ENCODE measurements around the gene MGAT3.

MGAT3 gene

DNA sequence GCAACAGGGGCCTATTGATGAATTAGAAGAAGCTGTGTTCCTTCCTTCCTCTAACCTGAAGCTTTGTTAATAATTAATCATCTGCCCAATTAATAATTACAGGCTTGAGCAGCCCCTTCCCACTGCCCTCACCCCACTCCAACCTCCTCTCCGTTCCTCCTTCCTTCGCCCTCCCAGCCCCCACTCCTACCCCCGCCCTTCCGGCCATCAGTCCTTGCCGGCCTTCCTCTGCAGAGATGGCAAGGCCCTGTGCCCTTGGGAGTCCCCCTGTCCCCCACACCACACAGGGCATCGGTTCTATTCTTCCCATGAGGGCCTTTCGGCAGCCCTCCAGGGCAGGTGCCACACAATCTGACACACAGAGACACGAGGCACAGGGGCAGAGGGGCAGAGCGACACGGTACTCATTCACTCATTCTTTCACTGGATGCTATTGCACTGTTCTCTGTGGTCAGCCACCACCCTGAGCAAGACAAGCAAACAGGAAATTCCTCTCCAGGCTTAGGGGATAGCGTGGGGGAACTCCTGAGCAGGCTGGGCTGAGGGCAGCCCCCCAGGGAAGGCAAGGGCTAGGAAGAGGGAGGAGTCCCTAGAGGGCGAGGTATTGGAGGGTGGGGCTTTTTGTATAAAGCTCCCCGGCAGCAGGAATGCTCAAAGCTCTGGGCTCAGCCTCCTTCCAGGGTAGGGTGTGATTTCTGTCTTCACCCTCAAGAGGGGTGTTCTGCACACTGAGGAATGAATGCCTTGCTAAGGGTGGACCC lies 14.7 kb downstream of the MGAT3 start:
- DNase-seq (ENCODE audit: low read depth) = no peak

DNA sequence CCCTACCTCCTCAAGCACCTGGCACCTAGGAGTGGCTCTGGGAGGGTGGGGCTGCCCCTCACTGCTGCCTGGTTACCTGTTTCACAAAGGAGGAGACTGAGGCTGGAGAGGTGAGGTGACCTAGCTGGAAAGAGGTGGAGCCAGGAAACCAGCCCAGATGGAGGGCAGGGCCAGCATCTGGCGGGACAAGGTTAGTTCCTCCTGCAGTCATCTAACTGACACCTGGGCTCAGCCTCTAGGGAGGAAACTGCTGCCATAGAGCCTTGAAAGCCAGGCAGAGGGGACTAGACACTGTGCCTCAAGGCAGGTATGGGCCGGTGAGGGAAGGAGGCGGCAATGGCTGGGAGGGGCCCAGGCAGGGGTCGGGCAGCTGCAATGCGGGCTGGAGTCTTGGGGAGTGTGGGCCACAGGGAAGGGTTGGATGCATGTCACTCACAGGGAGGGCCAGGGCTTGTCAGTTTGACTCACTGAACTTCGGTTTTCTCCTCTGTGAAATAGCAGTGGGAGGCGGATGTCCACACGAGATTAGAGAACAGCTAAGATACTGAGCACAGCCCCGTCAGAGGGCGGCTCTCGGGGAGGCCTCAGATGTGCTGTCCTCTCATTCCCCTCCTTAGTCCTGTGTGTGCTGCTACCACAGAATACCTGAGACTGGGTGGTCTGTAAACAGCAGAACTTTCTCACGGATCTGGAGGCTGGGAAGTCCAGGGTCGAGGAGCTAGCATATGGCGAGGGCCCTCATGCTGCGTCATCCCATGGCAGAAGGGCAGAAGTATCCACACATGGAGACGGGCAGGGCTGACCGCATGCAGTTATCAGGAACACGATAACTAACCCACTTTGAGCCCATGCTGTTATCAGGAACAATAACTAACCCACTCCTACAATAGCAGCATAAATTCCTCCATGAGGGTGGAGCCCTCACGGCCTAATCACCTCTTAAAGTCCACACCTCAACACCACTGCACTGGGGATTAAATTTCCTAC lies 16.1 kb downstream of the MGAT3 start:
- DNase-seq (ENCODE audit: low read depth) = no peak

DNA sequence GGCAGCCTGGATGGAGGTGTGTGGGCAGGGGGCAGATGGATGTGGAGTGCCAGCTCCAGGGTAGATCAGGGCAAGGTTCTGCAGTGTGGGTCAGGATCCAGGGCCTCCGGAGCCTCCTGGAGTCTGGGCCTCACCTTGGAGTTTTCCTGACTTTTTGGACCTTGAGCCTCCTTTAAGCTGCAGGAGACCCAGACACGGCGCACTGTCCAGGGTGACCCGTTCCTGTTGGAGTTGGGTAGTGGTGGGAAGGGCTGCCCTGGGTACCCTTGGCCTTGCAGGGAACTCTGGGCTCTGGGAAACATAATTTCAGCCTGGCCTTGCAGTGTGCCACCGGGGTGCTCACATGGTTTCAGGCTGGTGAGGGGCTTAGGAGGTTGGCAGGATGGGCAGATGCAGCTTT lies 17.0 kb downstream of the MGAT3 start:
- DNase-seq (ENCODE audit: low read depth) = no peak

DNA sequence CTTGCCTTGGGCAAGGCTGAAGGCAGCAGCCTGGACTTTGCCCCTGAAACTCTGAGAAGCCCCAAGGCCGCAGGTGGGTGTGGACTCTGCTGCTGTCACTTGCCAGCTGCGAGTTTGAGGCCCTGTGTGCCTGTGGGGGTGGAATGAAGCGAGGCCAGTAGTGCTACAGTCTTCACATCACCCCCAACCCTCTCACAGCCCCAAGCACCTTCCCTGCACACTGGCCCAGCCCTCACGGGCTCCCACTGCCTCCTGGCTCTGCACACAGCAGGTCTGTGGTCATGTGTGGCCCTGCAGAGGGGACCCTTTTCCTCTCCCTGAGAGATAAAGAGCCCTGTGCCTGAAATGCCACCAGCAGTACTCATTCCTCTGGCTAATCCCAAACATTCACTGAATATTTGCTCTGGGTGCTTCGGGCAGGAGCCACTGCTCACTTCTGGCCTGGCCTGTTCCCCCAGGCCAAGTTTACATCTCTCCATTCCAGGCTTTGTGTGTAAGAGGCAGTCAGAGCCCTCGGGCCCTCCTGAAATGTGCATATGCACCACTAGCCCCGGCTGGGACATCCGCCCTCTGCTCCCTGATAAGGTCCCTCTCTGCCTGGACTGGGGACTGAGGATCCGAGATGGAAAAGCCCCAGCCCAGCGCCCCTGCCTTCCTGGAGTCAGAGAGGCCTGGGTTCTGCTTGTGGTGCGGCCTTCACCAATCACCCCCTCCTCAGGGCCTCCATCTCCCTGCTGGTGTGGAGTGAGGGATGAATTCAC lies 17.7 kb downstream of the MGAT3 start:
- no peak for DNase-seq (ENCODE audit: low read depth)

DNA sequence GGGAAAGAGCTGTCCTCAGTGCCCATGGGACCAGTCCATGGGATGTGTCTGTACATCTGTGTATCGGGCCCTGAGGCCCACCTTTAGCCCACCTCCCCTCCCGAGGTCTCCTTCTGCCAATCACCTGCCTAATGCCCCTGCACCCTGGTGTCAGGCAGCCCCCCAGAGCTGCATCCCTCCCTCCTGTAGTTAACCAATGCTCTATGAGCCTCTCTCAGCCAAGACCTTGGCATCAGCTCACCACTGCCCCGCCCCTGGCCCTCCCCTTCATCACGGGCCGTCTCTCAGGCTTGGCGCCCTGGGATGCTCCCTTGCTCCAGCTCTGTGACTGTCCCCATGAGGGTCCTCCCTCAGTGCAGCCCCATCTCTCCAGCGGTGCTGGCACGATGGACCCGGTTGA lies 18.5 kb downstream of the MGAT3 start:
- no peak for DNase-seq (ENCODE audit: low read depth)

DNA sequence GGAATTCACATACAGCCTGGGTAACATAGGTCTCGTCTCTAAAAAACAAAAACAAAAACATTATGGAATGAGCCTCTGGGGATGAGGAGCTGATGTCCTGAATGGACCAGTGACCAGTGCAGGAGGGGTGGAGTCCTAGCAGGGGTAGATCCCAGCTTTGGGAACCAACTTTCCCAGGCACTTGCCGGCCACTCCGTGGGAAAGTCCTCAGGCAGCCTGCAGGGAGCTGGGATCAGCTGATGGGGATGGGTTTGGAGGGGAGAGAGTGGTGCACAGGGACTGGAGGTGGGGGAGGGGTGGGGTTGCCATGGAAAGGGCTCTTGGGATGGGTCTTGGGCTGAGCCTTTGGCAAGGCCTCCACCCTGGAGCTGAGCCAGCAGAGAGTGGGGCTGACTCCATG lies 19.1 kb downstream of the MGAT3 start:
- no peak for DNase-seq (ENCODE audit: low read depth)

DNA sequence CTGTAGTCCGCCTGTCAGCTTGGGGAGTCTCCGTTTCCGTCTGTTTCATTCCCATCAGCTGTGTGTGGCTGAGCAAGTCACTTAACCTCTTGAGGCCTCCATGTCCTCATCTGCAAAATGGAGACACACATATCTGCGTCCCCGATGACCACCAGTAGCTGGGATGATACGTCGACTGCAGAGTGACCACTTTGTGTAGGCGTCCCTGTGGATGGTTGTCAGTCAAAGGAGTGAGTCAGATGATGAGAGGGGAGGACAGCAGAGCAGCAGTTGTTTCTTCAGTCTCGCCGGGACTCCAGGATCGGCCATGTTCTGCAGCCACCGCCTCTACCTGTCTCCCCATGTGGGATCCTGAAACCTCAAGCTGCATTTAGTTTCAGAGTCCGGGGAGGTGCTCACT lies 19.9 kb downstream of the MGAT3 start:
- DNase-seq (ENCODE audit: low read depth) = no peak

DNA sequence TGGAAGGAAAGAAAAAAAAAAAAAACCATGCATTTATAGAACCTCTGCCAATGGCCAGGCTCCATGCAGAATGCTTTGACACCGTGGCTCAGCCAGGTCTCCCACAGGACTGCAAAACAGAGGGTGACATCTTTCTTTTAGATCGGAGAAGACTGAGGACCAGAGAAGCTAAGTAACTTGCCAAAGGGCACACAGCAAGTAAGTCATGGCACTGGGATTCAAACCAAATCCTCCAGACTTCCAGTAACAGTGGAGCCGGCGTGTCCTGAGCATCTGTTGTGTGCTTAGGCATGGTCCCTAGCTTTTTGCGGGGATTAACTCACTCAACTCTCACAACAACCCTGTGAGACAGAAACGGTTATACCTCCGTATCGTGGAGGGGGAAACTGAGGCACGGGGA lies 20.7 kb downstream of the MGAT3 start:
- no peak for DNase-seq (ENCODE audit: low read depth)

DNA sequence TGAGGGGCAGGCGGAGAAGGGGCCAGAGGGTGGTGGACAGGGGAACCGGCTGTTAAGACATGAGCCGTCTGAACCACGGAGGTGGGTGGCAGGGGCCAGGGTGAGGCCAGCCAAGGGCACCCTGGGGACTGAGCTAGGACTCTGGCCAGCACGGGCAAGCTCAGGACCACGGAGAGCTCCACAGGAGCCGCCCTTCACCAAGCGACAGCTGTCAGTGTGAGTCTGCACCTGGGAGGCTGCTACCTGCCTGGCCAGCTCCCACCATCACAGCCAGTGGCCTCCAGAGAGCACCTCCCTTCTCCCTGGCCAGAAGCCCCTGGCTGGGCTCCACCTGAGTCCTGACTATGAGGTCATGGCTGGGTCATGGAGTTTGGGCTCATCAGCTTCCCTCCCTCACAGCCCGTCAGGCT lies 21.6 kb downstream of the MGAT3 start:
- no peak for DNase-seq (ENCODE audit: low read depth)

DNA sequence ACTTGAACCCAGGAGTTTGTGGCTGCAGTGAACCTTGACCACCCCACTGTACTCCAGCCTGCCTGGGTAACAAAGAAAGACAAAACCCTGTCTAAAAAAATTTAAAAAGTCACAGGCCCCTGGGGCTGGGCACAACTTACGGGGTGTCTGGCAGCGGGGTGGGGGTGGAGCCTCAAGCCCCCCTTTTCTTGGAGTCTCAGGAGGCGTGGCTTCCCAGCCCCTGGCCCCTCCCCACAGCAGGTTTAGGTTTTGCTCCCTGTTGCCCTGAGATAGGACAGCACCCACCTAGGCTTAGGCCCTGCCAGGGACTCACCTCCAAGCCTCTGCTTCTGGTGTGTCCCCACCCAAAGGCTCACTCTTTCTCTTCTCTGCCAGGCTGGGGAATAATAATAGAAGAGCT lies 22.4 kb downstream of the MGAT3 start:
- no peak for DNase-seq (ENCODE audit: low read depth)

DNA sequence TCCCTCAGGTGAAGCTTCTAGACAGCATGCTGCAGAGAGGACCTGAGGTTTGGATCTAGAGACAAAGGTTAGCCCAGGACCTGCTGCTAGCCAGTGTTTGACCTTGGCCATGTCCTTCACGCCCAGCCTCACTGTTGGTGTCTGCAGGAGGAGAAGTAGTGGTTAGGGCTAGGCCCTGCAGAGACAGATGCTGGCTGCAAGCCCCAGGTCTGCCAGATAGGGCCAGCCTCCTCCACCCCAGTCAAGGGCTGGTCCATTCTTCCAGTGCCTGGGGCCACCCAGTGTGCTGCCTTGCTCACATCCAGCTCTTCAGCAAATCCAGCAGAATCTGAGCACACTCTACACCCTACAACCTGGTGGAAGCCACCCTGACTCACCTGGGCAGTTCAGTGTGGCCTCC lies 23.7 kb downstream of the MGAT3 start:
- DNase-seq (ENCODE audit: low read depth) = no peak

DNA sequence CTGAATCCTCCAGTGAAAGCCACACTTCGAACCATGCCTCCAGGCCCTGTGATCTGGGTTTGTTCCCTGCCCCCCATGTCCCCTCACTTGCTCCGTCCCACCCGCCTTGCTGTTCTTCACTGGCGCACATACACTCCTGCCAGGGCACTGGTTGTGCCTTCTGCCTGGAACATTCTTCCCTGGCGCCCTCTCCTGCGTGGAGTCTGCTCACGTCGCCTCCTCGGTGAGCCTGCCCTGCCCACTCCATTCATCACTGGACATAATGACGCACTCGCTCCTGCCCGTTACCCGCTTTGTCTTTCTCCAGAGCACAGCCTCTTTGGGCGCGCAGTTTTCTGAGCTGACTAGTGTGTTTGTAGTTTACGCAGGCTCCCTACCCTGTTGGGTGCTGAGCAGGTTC lies 24.2 kb downstream of the MGAT3 start:
- DNase-seq (ENCODE audit: low read depth) = no peak

DNA sequence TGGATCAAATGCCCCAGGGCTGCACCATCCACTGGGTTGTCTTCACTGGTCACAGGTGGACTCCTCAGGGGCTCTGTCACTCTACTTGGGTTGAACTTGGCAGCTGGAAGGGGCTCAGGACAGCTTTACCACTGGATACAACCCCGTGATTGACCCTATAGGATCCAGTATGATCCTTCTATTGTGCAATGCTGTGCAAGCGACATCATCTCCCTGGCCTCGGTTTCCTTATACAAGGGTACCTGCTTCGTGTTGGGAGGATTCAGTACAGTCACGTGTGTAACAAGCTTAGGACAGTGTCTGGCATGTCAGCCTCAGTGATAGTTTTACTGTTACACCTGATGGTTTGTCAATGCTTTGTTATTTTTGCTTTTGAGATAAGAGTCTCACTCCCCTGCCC lies 24.8 kb downstream of the MGAT3 start:
- DNase-seq (ENCODE audit: low read depth) = no peak

DNA sequence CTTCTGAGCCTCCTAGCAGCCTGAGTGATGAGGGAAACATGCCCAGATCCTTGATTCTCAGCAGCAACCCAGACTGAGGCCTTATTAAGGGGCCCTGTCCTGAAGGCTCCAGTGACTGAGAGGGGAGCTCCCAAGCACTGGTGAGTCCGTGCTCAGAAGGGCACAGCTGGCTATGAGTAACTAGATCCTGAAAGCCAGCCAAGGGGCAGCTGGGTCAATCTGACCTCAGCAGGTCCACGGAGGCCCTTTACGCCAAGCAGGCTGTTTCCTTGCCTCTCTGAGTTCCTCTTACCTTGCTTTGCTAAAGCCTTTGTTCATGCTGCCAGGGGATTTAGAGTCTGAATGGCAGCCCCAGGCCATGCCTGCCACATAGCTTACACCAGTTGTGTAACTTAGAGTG lies 26.0 kb downstream of the MGAT3 start:
- no peak for DNase-seq (ENCODE audit: low read depth)

DNA sequence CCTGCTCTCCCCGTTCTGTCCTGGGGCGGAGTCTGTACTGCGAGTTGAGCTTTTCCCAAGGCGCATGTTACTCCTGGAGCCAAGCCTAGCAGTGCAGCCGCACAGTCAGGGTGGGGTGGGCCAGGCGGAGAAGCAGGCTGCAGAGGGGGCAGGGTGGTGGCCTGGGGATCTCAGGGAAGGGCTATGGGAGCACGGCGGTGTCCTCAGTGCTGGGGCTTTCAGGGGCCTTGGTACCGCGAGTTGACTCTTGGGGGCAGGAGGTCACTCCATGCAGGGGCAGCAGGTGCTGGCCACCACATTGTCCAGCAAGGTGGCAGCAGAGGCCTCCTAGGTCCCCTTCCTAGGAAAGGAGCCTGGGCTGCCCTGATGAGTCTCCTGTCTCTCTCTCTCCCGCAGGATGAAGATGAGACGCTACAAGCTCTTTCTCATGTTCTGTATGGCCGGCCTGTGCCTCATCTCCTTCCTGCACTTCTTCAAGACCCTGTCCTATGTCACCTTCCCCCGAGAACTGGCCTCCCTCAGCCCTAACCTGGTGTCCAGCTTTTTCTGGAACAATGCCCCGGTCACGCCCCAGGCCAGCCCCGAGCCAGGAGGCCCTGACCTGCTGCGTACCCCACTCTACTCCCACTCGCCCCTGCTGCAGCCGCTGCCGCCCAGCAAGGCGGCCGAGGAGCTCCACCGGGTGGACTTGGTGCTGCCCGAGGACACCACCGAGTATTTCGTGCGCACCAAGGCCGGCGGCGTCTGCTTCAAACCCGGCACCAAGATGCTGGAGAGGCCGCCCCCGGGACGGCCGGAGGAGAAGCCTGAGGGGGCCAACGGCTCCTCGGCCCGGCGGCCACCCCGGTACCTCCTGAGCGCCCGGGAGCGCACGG lies 30.4 kb downstream of the MGAT3 start:
- DNase-seq (ENCODE audit: low read depth) = no peak

DNA sequence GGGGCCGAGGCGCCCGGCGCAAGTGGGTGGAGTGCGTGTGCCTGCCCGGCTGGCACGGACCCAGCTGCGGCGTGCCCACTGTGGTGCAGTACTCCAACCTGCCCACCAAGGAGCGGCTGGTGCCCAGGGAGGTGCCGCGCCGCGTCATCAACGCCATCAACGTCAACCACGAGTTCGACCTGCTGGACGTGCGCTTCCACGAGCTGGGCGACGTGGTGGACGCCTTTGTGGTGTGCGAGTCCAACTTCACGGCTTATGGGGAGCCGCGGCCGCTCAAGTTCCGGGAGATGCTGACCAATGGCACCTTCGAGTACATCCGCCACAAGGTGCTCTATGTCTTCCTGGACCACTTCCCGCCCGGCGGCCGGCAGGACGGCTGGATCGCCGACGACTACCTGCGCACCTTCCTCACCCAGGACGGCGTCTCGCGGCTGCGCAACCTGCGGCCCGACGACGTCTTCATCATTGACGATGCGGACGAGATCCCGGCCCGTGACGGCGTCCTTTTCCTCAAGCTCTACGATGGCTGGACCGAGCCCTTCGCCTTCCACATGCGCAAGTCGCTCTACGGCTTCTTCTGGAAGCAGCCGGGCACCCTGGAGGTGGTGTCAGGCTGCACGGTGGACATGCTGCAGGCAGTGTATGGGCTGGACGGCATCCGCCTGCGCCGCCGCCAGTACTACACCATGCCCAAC lies 31.2 kb downstream of the MGAT3 start:
- no peak for DNase-seq (ENCODE audit: low read depth)

DNA sequence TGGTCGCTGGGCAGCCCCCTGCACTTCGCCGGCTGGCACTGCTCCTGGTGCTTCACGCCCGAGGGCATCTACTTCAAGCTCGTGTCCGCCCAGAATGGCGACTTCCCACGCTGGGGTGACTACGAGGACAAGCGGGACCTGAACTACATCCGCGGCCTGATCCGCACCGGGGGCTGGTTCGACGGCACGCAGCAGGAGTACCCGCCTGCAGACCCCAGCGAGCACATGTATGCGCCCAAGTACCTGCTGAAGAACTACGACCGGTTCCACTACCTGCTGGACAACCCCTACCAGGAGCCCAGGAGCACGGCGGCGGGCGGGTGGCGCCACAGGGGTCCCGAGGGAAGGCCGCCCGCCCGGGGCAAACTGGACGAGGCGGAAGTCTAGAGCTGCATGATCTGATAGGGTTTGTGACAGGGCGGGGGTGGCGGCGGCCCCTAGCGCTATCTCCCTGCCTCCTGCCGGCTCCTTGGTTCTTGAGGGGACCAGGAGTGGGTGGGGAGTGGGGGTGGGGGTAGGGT lies 31.8 kb downstream of the MGAT3 start:
- no peak for DNase-seq (ENCODE audit: low read depth)

DNA sequence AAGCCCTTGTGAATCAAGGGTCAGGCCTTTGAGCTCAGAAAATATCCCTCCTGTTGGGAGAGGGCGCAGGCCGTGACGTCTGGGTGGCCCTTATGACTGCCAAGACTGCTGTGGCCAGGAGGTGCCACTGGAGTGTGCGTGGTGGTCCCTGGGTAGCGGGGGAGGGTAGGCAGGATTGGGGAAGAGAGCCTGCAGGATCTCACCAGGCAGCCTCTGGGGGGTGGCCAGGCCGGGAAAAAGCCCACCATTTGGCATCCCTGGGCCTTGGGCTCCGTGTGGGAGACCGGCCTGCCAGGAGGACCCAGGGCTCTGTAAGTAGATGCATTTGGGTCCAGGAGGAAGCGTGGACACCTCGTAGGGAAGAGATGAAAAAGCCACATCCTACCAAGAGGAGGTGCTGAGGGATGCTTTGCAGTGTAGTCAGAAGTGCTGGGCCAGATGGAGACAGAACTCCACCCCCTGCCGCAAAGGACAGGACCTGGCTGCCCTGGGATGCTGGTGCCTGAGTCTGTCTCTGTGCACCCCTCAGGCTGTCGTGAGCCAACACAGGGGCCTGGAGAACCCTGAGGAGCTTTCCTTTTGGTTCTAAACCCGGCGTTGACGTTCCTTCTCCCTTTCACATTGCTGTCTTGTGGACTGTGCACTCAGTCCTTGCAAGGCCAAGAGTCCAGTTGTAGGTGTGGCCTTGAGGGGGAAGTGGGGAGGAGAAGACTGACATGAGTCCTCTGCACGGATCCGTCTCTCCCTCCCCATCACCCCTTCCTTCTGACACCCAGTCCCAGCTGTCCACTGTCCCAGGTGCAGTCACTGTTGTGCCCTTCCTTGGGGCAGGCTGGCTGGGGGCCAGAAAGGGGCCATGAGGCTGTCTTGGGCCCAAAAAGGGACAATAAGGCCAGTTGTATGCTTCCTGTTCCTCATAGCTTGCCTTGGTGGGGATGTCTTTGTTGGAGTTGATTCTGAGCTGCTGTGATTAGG lies 32.6 kb downstream of the MGAT3 start:
- DNase-seq (ENCODE audit: low read depth) = no peak

DNA sequence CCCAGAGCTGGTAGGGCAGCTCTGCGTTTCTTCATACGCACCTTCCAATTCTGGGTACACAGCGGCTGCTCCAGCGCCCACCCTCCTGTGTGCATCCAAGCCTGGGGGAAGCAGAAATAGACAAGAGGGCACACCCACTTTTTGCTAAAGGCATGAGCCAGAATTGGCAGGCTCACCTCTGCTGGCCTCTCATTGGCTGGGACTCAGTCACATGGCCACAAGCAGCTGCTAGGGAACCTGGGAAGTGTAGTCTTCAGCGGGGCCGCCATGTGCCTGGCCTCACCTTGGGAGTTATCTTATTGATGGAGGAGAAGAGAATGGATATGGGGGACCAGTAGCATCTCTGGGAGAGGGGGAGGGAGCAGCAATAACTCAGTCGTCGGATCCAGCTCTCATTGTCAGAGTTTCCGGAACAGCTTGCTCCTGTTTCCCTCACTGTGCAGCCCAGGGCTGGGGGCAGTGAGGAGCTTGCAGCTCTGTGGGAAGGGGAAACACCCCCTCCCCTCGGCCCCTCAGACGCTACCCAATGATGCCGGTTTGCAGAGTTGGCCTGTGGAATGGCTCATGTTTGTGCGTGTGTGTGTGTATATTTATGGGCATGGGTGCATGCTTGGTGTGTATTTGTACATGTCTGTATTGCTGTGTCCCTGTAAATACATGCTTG lies 33.5 kb downstream of the MGAT3 start:
- peak; percentile 49 for DNase-seq (ENCODE audit: low read depth)
